NCI-H345 (cell line): ENCODE measurements around the gene RAD52.

Experiments
- DNase-seq: peaks from one replicate; lab custom pipeline; 2025; lab: John Stamatoyannopoulos, UW

The RAD52 gene

GRCh38 chr12:868722-869121 is 80.8 kb downstream of the RAD52 start:
- no peak for DNase-seq

GRCh38 chr12:867905-868304 is 81.6 kb downstream of the RAD52 start:
- no peak for DNase-seq

GRCh38 chr12:865614-866013 is 83.9 kb downstream of the RAD52 start:
- no peak for DNase-seq

GRCh38 chr12:863285-863684 is 86.2 kb downstream of the RAD52 start:
- no peak for DNase-seq

- DNase-seq, result no peak
Observed at GRCh38 chr12:862303-862911, 87.1 kb downstream of the RAD52 start.
